SH-SY5Y (cell line): ENCODE data around the gene CACNA1I.

Experiments
- GATA2 ChIP-seq: IDR thresholded peaks from 2 replicates; pipeline ENCODE4 v1.6.1; 2011; ENCODE audit warnings: mild to moderate bottlenecking, low read depth, low read length
- GATA3 ChIP-seq: IDR thresholded peaks from 2 replicates; pipeline ENCODE4 v1.6.1; 2011; ENCODE audit warnings: low read depth, mild to moderate bottlenecking, low read length, moderate library complexity

The CACNA1I gene

GRCh38 chr22:39558254-39558727, 12.3 kb upstream of the CACNA1I start:
- no peak for TF ChIP-seq GATA3
- TF ChIP-seq GATA2, result no peak

DNA sequence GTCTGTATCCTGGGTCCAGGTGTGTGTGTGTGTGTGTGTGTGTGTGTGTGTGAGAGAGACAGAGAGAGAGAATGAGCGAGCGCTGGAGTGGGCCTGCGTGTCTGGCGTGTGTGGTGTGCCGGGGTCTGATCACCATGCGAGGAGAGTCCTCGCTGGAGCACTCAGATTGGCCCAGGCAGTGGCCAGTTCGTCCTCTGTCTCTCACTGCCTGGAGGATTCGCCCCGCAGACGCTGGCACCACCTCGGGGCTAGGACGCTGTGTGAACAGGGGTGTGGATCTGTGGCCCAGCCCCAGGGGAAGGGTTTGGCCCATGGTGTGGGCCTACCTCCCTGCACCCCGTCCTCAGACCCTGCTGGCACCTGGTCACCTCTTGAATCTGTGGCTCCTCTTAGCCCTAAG, 11.6 kb upstream of the CACNA1I start:
- TF ChIP-seq GATA3 (no peak), GATA2 (no peak)

GRCh38 chr22:39559456-39560105, 11.0 kb upstream of the CACNA1I start:
- no peak for TF ChIP-seq GATA2
- no peak for TF ChIP-seq GATA3

- TF ChIP-seq GATA2, result no peak
- no peak for TF ChIP-seq GATA3
Measured at GRCh38 chr22:39560127-39560526, 10.4 kb upstream of the CACNA1I start.

DNA sequence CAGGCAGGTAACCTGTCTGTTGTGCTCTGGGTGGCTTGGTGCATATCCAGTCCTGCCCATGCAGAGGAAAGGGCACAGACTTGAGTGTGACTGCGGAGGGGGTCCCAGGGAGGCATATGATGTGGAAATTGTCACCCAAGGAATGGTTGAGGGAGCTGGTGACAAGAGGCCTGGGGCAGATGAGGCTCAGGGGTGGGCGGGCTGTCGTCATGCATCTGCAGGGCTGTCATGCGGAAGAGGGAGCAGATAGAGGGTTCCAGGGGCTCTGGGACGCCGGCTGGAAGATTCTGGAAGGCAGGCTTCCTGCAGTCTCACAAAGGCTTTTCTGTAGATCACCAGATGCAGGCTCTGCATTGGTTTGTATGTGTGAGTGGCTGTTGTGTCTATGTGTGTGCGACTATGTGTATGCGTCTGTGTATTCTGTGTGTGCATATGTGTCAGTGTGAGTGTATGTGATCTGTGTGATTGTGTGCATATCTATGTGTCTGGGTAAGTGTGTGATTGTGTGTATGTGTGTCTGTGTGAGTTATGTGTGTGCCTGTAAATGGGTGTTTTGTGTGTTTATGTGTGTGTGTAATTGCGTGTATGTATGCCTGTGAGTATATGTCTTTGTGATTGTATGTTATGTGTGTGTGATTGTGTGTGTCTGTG, 7.6 kb upstream of the CACNA1I start:
- TF ChIP-seq GATA2 (no peak), GATA3 (no peak)

GRCh38 chr22:39563571-39564428, 6.8 kb upstream of the CACNA1I start:
- TF ChIP-seq GATA2, result no peak
- TF ChIP-seq GATA3, result no peak

DNA sequence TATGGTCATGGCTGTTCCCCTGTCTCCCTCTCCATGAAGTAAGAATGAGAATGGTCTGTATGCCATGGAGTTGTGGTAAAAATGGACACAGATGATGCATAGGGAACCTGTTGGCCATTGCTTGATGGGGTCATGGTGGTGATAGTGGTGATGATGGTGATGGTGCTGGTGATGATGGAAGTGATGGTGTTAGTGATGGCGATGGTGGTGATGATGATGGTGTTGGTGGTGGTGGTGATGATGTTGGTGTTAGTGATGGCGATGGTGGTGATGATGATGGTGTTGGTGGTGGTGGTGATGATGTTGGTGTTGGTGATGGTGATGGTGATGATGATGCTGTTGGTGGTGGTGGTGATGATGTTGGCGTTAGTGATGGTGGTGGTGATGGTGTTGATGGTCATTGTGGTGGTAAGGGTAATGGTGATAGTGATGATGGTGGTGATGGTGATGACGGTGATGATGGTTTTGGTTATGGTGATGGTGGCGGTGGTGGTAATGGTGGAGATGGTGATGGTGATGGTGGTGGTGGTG, 5.1 kb upstream of the CACNA1I start:
- TF ChIP-seq GATA3, result no peak
- no peak for TF ChIP-seq GATA2

DNA sequence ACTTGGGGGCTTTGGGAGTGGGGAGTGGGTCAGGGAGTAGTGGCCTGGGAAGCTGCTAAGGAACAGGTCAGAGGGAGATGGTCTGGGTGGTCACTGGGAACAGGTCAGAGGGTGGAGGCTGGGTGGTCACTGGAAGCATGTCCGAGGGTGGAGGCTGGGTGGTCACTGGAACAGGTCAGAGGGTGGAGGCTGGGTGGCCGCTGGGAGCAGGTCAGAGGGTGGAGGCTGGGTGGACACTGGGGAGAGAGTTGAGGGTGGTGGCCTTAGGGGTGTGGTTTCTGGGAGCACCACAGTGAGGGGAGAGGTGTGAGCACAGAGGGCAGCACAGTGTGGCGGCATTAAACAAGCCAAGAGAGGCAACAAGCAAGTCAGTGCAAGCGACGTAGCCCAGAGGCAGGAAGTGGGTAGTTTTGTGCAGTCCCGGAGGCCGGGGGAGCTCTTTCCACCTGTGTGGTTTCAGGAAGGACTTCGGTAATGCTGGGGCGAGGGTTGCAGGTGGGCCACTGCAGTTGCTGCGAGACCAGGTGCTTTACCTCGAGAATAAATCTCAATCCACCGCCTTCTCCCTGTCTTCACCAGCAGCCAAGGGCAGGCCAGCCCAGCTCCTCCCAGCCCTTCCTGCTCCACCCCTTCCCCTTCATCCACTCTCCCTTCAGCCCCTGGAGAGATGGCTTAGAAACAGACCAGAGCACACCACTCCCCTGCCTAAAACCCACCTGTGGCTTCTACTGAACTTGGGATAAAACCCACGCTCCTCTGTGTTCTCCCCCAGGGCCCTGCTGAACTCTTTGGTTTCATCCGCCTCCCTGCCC, 3.2 kb upstream of the CACNA1I start:
- no peak for TF ChIP-seq GATA3
- no peak for TF ChIP-seq GATA2

DNA sequence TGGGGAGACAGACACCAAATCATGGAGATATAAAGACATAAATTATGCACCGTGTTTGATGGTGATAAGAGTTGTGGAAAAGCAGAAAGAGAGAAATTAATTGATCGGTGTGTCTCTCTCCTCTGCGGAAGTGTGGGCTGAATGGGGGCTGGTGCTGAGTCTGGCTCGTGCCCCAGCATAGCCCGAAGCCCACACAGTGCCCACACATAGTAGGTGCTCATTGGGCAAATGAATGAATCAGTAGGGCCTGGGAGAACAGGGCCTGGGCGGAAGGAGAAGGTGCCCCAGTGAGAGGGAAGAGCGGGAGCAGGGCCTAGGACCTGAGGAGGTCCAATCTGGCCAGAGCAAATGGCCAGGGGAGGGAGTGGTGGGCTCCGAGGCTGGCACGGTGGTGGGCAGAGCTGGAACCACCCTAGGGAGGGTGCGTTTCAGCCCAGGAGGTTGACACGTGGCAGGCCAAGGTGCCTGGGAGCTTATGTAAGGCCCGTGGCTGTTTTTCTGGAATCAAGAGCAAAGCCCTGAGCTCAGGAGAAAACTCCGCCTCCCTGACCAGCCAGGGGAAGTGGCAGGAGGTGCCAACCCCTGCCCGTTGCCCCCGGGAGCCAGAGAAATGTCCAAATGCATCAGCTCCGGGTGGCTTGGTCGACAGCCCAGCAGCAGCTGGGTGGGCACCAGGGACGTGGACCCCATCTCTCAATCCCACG, 2.1 kb upstream of the CACNA1I start:
- TF ChIP-seq GATA2 (no peak), GATA3 (no peak)

DNA sequence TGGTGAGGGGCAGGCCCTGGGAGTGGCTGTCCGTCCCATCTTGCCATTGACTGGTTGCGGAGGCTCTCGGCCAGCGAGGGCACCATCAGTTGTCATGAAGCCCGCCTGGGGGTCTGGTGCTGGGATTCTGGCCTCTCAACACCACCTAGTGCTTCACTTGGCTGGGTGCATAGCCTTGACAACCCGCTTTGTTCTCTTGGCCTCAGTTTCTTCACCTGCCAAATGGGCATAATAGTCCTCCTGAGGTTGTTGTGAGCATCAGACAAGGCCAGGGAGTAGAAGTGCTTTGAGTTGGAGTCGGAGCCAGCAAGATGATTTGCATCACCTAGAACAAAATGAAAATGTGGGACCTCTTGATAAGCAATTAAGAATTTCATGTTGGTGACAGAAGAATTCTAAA, 1.5 kb upstream of the CACNA1I start:
- TF ChIP-seq GATA2, result no peak
- TF ChIP-seq GATA3, result no peak

- no peak for TF ChIP-seq GATA3
- TF ChIP-seq GATA2, result no peak
Measured at GRCh38 chr22:39570226-39570625, 327 bp upstream of the CACNA1I start.

- TF ChIP-seq GATA2 (no peak), GATA3 (no peak)
Measured at GRCh38 chr22:39571538-39571937, 985 bp downstream of the CACNA1I start.
